Activated B cell treated with CpG ODN at 0.5 μM for 24 hours (primary cell): ENCODE data around the gene PCSK9. TPM values are rescaled to one million over a fixed set of nuclear protein-coding genes. Genes with fewer than 3 reads are reported as not detected.

ENCODE experiments used
- ATAC-seq: fragments of 200-7000 bp; cut with Tn5 transposase; one replicate; pipeline ENCODE4 v1.10.0; 2021; ENCODE audit warnings: low read depth, mild to moderate bottlenecking, moderate library complexity
- CTCF ChIA-PET: fragments of 350-600 bp; sonication (Branson Sonifier 250); formaldehyde crosslinking; loops from one replicate; lab custom pipeline; 2021; ENCODE audit warnings: antibody characterized with exemption; lab: Charles Lee
- POLR2A ChIA-PET: fragments of 350-600 bp; sonication (Branson Sonifier 250); formaldehyde crosslinking; loops from one replicate; lab custom pipeline; 2021; ENCODE audit warnings: antibody characterized with exemption; lab: Charles Lee
- DNase-seq: peaks from one replicate; pipeline ENCODE4 v3.0.0; 2022
- H3K27ac Mint-ChIP-seq: one replicate; pipeline ENCODE4 v1.8.0; 2020; ENCODE audit warnings: mixed read lengths
- H3K27me3 Mint-ChIP-seq: one replicate; pipeline ENCODE4 v1.8.0; 2021; ENCODE audit warnings: mixed read lengths
- H3K36me3 Mint-ChIP-seq: one replicate; pipeline ENCODE4 v1.8.0; 2021; ENCODE audit warnings: low read depth, mixed read lengths
- H3K4me1 Mint-ChIP-seq: one replicate; pipeline ENCODE4 v1.8.0; 2021; ENCODE audit warnings: mixed read lengths
- H3K4me3 Mint-ChIP-seq: one replicate; pipeline ENCODE4 v1.8.0; 2020; ENCODE audit warnings: mild to moderate bottlenecking, mixed read lengths
- H3K9me3 Mint-ChIP-seq: one replicate; pipeline ENCODE4 v1.8.0; 2020; ENCODE audit warnings: mixed read lengths
- intact Hi-C: fragments of 100-400 bp; cut with micrococcal nuclease; formaldehyde crosslinking; loops from one replicate; pipeline ENCODE4 v1.15.1; 2024
- total RNA-seq: library from RNA; stranded (reverse); gene quantifications from 2 replicates; pipeline ENCODE4 v1.2.3, GENCODE V29; 2022
- TF ChIP-seq, protein P1 (sequence below): fragments of 200-600 bp; IDR thresholded peaks from one replicate; pipeline ENCODE4 v1.8.0; 2022; ENCODE audit warnings: antibody characterized with exemption, mild to moderate bottlenecking

The PCSK9 gene
- total RNA-seq, 1 donor from 2014 or later: not detected

DNA sequence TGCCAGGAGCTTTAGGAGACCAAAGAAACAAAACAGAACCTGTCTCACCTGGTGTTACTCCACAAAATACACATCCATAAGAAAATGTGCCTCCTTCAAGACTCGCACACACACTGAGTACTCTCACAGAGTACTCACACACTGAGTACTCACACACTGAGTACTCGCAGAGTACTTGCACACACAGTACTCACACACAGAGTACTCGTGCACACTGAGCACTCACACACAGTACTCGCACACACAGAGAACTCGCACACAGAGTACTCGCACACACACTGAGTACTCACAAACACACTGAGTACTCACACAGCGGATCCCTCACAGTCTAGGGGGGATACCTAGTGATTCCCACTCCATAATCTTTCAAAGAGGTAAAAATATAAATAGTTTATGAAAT lies 40.3 kb downstream of the PCSK9 start:
- H3K9me3 Mint-ChIP-seq: no peaks in the 10 kb centered on the region
- DNase-seq: no peak
- TF ChIP-seq, protein P1, sequence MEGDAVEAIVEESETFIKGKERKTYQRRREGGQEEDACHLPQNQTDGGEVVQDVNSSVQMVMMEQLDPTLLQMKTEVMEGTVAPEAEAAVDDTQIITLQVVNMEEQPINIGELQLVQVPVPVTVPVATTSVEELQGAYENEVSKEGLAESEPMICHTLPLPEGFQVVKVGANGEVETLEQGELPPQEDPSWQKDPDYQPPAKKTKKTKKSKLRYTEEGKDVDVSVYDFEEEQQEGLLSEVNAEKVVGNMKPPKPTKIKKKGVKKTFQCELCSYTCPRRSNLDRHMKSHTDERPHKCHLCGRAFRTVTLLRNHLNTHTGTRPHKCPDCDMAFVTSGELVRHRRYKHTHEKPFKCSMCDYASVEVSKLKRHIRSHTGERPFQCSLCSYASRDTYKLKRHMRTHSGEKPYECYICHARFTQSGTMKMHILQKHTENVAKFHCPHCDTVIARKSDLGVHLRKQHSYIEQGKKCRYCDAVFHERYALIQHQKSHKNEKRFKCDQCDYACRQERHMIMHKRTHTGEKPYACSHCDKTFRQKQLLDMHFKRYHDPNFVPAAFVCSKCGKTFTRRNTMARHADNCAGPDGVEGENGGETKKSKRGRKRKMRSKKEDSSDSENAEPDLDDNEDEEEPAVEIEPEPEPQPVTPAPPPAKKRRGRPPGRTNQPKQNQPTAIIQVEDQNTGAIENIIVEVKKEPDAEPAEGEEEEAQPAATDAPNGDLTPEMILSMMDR: no peak
- H3K36me3 Mint-ChIP-seq: peaks cover 95% of the 10 kb centered on the region
- no peaks in the 10 kb centered on the region for H3K4me1 Mint-ChIP-seq
- H3K27me3 Mint-ChIP-seq: no peaks in the 10 kb centered on the region
- ChIA-PET CTCF (no interaction called here), POLR2A (no interaction called here)
- intact Hi-C loops: no loop called here
- H3K4me3 Mint-ChIP-seq: no peak overlapping the region
- no peak overlapping the region for H3K27ac Mint-ChIP-seq
- ATAC-seq: no peak

DNA sequence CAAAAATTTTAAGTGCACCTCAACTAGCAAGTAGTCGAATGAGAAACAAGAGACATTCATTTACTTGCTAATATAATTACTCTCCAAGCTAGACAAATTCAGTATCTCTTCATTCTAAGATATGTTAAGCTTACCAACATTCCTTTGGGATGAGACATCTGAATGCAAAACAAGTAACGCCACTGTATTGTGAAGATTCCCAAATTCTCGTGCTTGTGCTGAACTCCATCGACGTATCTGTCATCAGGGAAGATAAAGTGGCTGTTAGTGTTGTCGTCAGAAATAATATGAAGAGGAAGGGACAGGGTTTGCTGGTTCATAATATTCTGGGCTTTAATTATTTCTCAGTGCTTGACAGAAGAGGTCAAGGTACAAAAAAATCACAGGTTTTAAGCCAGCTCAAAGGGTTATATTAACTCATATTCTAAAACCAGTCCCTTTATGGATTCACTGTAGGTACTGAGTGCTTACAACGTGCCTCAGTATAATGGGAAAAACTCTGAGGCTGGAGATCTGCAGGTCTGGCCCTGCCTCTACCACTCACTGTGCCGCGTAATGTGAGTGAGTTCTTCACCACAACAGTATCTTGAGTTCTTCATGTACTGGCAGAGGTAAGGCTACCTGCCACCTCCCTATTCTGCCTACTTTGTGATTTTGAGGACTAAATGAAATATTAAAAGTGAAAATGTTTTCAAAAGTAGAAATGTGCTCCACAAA lies 42.0 kb downstream of the PCSK9 start:
- no peaks in the 10 kb centered on the region for H3K9me3 Mint-ChIP-seq
- intact Hi-C loops: no loop called here
- TF ChIP-seq, protein P1: no peak
- no peaks in the 10 kb centered on the region for H3K4me1 Mint-ChIP-seq
- ATAC-seq: no peak
- H3K27ac Mint-ChIP-seq: no peak overlapping the region
- peaks cover 96% of the 10 kb centered on the region for H3K36me3 Mint-ChIP-seq
- CTCF ChIA-PET: interaction anchor here (1.2 kb wide), 1 partner anchor 10 kb away, joined by 3 read pairs; no protein-coding TSS in a partner anchor
- no peak overlapping the region for H3K4me3 Mint-ChIP-seq
- no peaks in the 10 kb centered on the region for H3K27me3 Mint-ChIP-seq
- DNase-seq: no peak
- POLR2A ChIA-PET: no interaction called here

DNA sequence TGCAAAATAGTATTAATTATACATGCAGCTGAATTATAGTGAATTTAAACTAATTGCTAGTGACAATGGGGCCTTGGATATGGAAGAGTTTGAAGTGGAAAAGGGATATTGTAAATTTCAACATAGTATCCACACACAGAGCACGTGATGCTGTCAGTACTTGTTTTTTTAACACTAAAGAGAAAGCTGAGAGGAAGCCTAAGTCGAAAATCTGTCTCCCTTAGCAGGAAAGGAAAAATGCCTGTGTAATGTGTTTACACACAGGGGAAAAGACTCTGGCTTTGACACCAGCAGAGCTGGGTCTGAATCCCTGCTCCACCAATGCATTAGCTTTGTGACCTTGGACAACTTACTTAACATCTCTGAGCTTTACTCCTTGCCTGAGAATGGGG lies 42.6 kb downstream of the PCSK9 start:
- CTCF ChIA-PET: interaction anchor here (1.2 kb wide), 1 partner anchor 10 kb away, joined by 3 read pairs; no protein-coding TSS in a partner anchor

DNA sequence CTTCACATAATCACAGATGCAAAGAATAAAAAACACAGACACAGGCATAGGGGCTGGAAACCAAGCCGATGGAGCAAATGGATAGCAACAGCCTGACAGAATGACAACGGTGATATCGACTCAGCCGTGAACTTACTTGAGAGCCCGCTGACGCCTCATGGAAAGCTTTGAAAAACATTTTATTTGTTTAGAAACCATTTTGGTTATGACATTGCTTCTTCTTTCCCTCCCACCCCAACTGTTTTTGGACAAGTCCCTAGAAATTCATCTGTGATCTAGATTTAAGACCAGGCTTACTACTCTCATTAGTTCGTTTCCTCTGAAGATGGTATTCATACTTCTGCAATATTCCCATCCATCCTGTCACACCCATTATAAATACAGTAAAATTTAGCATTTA lies 44.9 kb downstream of the PCSK9 start:
- Mint-ChIP-seq H3K36me3 (peaks cover 96% of the 10 kb centered on the region), H3K27me3 (no peaks in the 10 kb centered on the region), H3K9me3 (no peaks in the 10 kb centered on the region), H3K4me1 (peaks cover 3% of the 10 kb centered on the region), H3K27ac (no peak overlapping the region), H3K4me3 (no peak overlapping the region)
- POLR2A ChIA-PET: no interaction called here
- intact Hi-C loops: no loop called here
- no peak for ATAC-seq
- CTCF ChIA-PET: no interaction called here
- TF ChIP-seq, protein P1: no peak
- no peak for DNase-seq

More for the DNA sequence above, 42.6 kb downstream of the PCSK9 start:
- POLR2A ChIA-PET: no interaction called here
- intact Hi-C loops: no loop called here
- H3K4me1 Mint-ChIP-seq: no peaks in the 10 kb centered on the region
- no peaks in the 10 kb centered on the region for H3K9me3 Mint-ChIP-seq
- no peak overlapping the region for H3K4me3 Mint-ChIP-seq
- H3K27ac Mint-ChIP-seq: no peak overlapping the region
- H3K36me3 Mint-ChIP-seq: peaks cover 94% of the 10 kb centered on the region
- no peak for ATAC-seq
- DNase-seq: no peak
- no peaks in the 10 kb centered on the region for H3K27me3 Mint-ChIP-seq
- TF ChIP-seq, protein P1: no peak

DNA sequence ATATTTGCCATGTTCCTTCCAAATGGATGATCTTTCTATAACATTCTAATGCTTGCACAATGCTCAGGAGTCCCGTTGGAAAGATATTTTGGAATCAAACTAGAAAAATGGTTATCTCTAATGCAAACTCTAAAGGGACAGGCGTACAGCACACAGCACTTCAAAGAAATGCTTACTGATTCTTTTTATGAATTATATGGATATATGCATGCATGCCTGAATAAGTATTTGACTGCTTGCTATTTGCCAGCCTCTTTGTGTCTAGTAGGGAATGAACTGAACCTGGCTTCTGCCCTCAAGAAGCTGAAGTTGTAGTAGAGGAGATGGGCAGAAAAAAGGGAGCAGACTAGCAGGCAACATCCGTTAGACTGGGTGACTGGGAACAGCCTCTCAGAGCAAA lies 48.1 kb downstream of the PCSK9 start:
- TF ChIP-seq, protein P1: no peak
- Mint-ChIP-seq H3K4me1 (peaks cover 6% of the 10 kb centered on the region), H3K9me3 (no peaks in the 10 kb centered on the region), H3K36me3 (peaks cover 95% of the 10 kb centered on the region), H3K27me3 (no peaks in the 10 kb centered on the region), H3K4me3 (no peak overlapping the region), H3K27ac (no peak overlapping the region)
- DNase-seq (no peak), ATAC-seq (no peak)
- ChIA-PET POLR2A (no interaction called here), CTCF (no interaction called here)
- intact Hi-C loops: no loop called here
